Activated naive CD4-positive, alpha-beta T cell treated with anti-CD3 and anti-CD28 coated beads, Interleukin-2, amount 10 ng/mL, durations not matched to agents 7 days and 5 days (primary cell): ENCODE measurements around the gene EPB41L4A.

Source experiments
- CTCF ChIA-PET: fragments of 350-600 bp; sonication (Branson Sonifier 250); formaldehyde crosslinking; loops from one replicate; lab custom pipeline; 2021; ENCODE audit warnings: antibody characterized with exemption; lab: Charles Lee
- DNase-seq: peaks from one replicate; pipeline ENCODE4 v3.0.0-alpha.2; 2020
- H3K27ac Mint-ChIP-seq: one replicate; pipeline ENCODE4 v1.8.0; 2021; ENCODE audit warnings: mild to moderate bottlenecking, moderate library complexity, mixed read lengths
- H3K27me3 Mint-ChIP-seq: one replicate; pipeline ENCODE4 v1.8.0; 2021; ENCODE audit warnings: mild to moderate bottlenecking, mixed read lengths
- H3K36me3 Mint-ChIP-seq: one replicate; pipeline ENCODE4 v1.8.0; 2021; ENCODE audit warnings: mixed read lengths
- H3K4me1 Mint-ChIP-seq: one replicate; pipeline ENCODE4 v1.8.0; 2021; ENCODE audit warnings: mixed read lengths
- H3K4me3 Mint-ChIP-seq: one replicate; pipeline ENCODE4 v1.8.0; 2021; ENCODE audit warnings: mild to moderate bottlenecking, moderate library complexity, mixed read lengths
- H3K9me3 Mint-ChIP-seq: one replicate; pipeline ENCODE4 v1.8.0; 2021; ENCODE audit warnings: mixed read lengths

Gene EPB41L4A

DNA sequence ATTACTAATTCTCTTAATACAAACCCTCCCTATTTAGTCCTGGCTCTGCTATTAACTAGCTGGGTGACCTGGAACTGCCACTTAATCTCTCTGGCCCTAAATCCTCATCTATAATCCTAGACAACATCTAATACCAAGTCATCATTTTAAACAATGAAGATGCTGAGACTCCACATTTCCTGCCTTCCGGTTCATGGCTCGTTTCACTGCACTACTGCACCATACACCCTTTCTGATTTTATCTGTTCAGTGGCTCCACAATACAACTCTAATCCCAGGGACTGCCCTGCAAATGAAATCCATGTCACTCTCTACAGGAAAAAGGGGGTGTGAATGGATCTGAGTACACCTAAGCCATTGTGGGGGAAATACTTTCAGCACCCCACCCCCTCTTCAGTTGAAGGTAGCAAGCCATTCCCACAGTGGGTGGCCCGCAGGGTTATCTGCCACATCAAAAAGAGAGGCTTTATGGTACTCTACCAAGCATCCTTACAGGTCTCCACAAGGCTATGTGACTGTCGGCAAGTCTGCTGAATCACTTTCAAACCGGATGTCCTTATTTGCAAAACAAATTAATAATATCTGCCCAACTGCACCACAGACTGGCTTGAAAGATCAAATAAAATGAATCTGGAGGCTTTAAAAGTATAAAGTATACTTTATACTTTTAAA lies 89.5 kb downstream of the EPB41L4A start:
- H3K36me3 Mint-ChIP-seq, result no peaks in the 10 kb centered on the region
- H3K9me3 Mint-ChIP-seq, result no peaks in the 10 kb centered on the region
- H3K4me1 Mint-ChIP-seq, result peaks cover 4% of the 10 kb centered on the region
- CTCF ChIA-PET, result no interaction called here
- H3K27ac Mint-ChIP-seq, result no peak overlapping the region
- DNase-seq, result no peak
- no peak overlapping the region for H3K4me3 Mint-ChIP-seq
- H3K27me3 Mint-ChIP-seq, result peaks cover 14% of the 10 kb centered on the region

DNA sequence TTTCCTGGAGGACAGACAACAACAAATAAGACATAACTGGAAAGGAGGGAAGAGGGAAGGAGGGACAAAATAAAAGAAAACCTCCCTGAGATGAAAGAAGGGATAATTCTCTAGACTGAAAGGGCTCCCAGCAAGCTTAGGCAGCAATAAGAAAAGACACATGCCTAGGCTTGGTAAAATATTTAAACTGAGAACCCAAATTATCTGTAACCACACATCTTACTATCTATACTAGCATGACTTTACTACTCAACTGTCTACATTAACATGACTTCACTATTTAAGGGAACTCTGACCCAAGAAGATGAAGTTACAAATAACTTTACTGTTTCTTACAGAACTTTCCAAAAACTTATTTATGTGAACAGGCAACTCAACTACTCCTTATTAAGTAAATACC lies 95.9 kb downstream of the EPB41L4A start:
- H3K4me3 Mint-ChIP-seq, result no peak overlapping the region
- no peak overlapping the region for H3K27ac Mint-ChIP-seq
- no peaks in the 10 kb centered on the region for H3K27me3 Mint-ChIP-seq
- CTCF ChIA-PET, result no interaction called here
- DNase-seq, result no peak
- H3K9me3 Mint-ChIP-seq, result no peaks in the 10 kb centered on the region
- H3K4me1 Mint-ChIP-seq, result no peaks in the 10 kb centered on the region
- H3K36me3 Mint-ChIP-seq, result no peaks in the 10 kb centered on the region

DNA sequence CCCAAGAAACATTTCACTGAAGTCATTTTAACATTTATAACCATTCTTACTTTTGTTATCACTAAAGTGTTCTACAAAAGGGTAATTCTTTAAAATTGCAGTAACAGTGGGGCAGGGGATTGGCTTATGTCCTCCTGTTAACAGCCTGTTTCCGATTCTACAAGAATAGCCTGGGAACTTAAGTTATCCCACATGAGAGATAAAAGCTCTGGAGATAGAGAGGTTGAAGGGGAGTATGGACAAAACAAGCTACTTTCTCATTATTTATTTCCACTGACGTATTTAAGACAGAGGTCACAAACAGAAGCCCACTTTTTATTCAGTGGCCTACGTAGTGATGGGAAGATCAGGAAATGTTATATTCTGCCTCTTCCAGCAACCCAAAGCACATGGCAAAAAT lies 98.7 kb downstream of the EPB41L4A start:
- no peaks in the 10 kb centered on the region for H3K27me3 Mint-ChIP-seq
- H3K4me3 Mint-ChIP-seq, result no peak overlapping the region
- no peaks in the 10 kb centered on the region for H3K9me3 Mint-ChIP-seq
- CTCF ChIA-PET, result no interaction called here
- DNase-seq, result no peak
- no peaks in the 10 kb centered on the region for H3K36me3 Mint-ChIP-seq
- H3K4me1 Mint-ChIP-seq, result no peaks in the 10 kb centered on the region
- no peak overlapping the region for H3K27ac Mint-ChIP-seq

DNA sequence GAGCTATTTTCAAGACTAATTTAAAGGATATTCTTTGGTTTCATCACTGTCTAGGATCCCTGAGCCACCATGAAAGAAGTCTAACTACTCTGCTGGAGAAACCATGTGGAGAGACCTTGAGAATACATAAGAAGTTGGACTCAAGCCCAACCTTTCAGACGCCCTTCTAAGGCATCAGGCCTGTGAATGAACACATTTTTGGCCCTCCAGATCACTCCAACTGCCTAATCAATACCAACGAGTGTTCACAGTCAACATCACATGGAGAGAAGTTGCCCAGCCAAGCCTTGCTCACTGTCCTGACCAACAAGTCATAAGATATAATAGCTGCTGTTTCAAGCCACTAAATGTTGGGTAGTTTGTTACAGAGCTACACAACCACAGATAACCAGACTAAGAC lies 100.7 kb downstream of the EPB41L4A start:
- Mint-ChIP-seq H3K27me3 (no peaks in the 10 kb centered on the region), H3K36me3 (no peaks in the 10 kb centered on the region), H3K27ac (no peak overlapping the region), H3K4me1 (no peaks in the 10 kb centered on the region), H3K4me3 (no peak overlapping the region), H3K9me3 (no peaks in the 10 kb centered on the region)
- CTCF ChIA-PET, result no interaction called here
- no peak for DNase-seq

- Mint-ChIP-seq H3K9me3 (no peaks in the 10 kb centered on the region), H3K27me3 (no peaks in the 10 kb centered on the region), H3K4me3 (no peak overlapping the region), H3K4me1 (no peaks in the 10 kb centered on the region), H3K27ac (no peak overlapping the region), H3K36me3 (no peaks in the 10 kb centered on the region)
- CTCF ChIA-PET, result no interaction called here
- DNase-seq, result no peak
These were observed 101.2 kb downstream of the EPB41L4A start for GRCh38 chr5:112317866-112318265.

DNA sequence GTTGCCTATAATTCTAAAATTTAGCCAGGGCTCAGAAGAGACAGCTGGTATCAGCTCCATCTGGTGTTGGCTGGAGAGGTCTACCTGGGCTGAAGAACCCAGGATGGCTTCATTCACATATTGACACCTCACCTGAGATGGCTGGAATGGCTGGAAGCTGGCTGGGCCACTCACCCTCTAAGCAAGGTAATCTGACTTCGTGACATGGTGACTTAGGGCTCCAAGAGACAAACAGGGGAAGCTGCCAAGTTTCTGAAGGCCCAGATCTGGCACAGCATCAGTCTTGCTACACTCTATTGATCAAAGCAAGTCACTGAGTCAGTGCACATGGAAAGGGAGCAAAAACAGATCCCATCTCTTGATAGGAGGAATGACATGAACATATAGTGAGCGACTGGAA lies 102.3 kb downstream of the EPB41L4A start:
- no peak for DNase-seq
- H3K27ac Mint-ChIP-seq, result no peak overlapping the region
- H3K27me3 Mint-ChIP-seq, result no peaks in the 10 kb centered on the region
- no peaks in the 10 kb centered on the region for H3K4me1 Mint-ChIP-seq
- no peaks in the 10 kb centered on the region for H3K36me3 Mint-ChIP-seq
- H3K4me3 Mint-ChIP-seq, result no peak overlapping the region
- H3K9me3 Mint-ChIP-seq, result no peaks in the 10 kb centered on the region
- CTCF ChIA-PET, result no interaction called here

GRCh38 chr5:112316006-112316405 lies 103.1 kb downstream of the EPB41L4A start:
- no peaks in the 10 kb centered on the region for H3K4me1 Mint-ChIP-seq
- DNase-seq, result no peak
- no peak overlapping the region for H3K4me3 Mint-ChIP-seq
- peaks cover under 1% of the 10 kb centered on the region for H3K27me3 Mint-ChIP-seq
- H3K27ac Mint-ChIP-seq, result no peak overlapping the region
- H3K9me3 Mint-ChIP-seq, result no peaks in the 10 kb centered on the region
- no peaks in the 10 kb centered on the region for H3K36me3 Mint-ChIP-seq
- CTCF ChIA-PET, result interaction anchor here (0.7 kb wide), 1 partner anchor 10 kb away, joined by 3 read pairs; no protein-coding TSS in a partner anchor

DNA sequence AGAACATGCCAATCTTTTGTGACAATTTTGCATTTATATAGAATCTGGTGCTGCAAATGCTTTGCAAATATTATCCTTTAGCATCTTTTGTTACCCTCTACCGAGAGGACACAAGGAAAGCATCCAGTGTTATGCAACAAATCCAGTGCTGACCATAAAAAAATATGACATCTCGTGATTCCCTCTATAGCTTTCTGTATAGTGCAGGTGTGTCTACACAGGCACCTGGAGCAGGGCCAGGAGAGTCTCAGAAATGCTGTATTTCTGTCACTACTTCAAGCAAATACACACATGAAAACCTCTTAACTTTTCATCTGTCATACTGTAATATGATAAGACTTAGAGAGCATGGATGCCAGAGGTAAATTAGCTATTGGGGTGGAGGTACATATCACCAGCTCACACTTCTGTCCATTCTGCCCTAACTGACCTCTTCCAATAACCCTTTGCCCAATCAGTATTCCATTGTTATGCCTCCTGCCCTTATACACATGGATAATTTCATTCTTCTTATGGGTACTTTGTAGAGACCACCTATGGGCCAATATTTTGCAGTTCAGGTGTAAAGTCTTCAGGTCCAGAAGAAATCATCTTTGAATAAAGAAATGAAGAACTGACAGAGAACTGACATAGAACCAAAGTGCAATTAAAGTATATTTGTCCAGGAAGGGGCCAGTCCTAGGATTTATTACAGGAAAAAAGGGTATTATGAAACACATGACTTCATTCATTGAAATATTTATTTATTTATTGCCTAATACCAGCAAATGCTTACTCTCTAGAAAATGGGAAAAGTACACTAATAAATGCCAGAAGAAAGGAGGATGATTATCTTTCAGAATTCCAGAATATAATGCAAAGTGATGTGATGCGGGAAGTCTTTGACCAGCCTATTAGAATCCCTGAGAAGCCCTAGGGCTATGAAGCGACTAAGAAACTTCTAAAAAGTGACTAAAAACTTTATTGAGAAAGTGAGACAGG lies 106.5 kb downstream of the EPB41L4A start:
- no peak overlapping the region for H3K27ac Mint-ChIP-seq
- H3K4me3 Mint-ChIP-seq, result no peak overlapping the region
- H3K9me3 Mint-ChIP-seq, result no peaks in the 10 kb centered on the region
- no peaks in the 10 kb centered on the region for H3K36me3 Mint-ChIP-seq
- CTCF ChIA-PET, result no interaction called here
- DNase-seq, result no peak
- H3K27me3 Mint-ChIP-seq, result peaks cover 6% of the 10 kb centered on the region
- no peaks in the 10 kb centered on the region for H3K4me1 Mint-ChIP-seq

GRCh38 chr5:112310746-112311145 lies 108.3 kb downstream of the EPB41L4A start:
- Mint-ChIP-seq H3K4me3 (no peak overlapping the region), H3K4me1 (no peaks in the 10 kb centered on the region), H3K27ac (no peak overlapping the region), H3K27me3 (peaks cover 6% of the 10 kb centered on the region), H3K36me3 (no peaks in the 10 kb centered on the region), H3K9me3 (no peaks in the 10 kb centered on the region)
- CTCF ChIA-PET, result no interaction called here
- DNase-seq, result no peak

GRCh38 chr5:112308608-112309007 lies 110.5 kb downstream of the EPB41L4A start:
- H3K27ac Mint-ChIP-seq, result no peak overlapping the region
- H3K4me1 Mint-ChIP-seq, result no peaks in the 10 kb centered on the region
- no peaks in the 10 kb centered on the region for H3K9me3 Mint-ChIP-seq
- DNase-seq, result no peak
- CTCF ChIA-PET, result no interaction called here
- H3K4me3 Mint-ChIP-seq, result no peak overlapping the region
- H3K36me3 Mint-ChIP-seq, result no peaks in the 10 kb centered on the region
- peaks cover 8% of the 10 kb centered on the region for H3K27me3 Mint-ChIP-seq

DNA sequence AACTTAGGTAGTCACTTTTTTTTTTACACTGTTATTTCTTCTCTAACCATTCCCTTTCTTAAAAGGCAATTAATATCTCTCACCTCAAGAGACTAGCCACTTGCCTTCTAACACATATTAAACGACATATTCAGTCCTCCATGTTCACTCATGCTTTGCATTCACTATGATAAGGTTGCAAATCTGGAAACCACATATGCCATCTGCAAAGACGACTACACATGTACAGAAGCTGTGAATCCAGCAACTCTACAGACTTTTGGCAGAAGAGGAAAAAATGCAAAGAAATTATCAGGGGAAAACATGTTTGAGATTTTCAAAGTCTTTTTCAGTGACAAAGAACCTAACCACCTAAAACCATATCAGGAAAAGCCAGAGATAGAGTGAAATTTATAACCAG lies 112.1 kb downstream of the EPB41L4A start:
- H3K9me3 Mint-ChIP-seq, result no peaks in the 10 kb centered on the region
- no peak for DNase-seq
- H3K4me1 Mint-ChIP-seq, result no peaks in the 10 kb centered on the region
- no peaks in the 10 kb centered on the region for H3K36me3 Mint-ChIP-seq
- H3K27ac Mint-ChIP-seq, result no peak overlapping the region
- H3K4me3 Mint-ChIP-seq, result no peak overlapping the region
- CTCF ChIA-PET, result no interaction called here
- H3K27me3 Mint-ChIP-seq, result peaks cover 10% of the 10 kb centered on the region

DNA sequence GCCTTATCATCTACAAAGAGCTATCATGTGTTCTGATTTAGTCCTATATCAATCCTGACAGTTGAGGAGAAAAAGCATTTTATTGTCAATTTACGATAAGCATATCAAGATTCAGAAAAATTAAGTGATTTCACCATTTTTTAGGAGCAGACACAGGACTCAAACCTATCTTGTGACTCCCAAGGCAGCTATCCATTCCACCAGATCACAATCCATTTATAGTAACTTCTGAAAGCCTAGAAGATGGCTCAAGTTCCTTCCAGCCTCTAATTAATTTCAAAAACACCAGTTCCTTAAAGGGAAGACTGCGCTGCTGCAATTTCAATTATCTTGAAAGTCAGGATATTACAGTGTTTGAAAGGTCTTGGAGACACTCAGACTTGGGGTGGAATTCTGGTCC lies 114.3 kb downstream of the EPB41L4A start:
- Mint-ChIP-seq H3K36me3 (no peaks in the 10 kb centered on the region), H3K4me1 (no peaks in the 10 kb centered on the region), H3K27ac (no peak overlapping the region), H3K9me3 (no peaks in the 10 kb centered on the region), H3K27me3 (peaks cover 4% of the 10 kb centered on the region), H3K4me3 (no peak overlapping the region)
- no peak for DNase-seq
- CTCF ChIA-PET, result no interaction called here

GRCh38 chr5:112303685-112304084 lies 115.4 kb downstream of the EPB41L4A start:
- peaks cover 4% of the 10 kb centered on the region for H3K27me3 Mint-ChIP-seq
- H3K4me1 Mint-ChIP-seq, result no peaks in the 10 kb centered on the region
- H3K36me3 Mint-ChIP-seq, result no peaks in the 10 kb centered on the region
- CTCF ChIA-PET, result no interaction called here
- no peak for DNase-seq
- H3K27ac Mint-ChIP-seq, result no peak overlapping the region
- no peak overlapping the region for H3K4me3 Mint-ChIP-seq
- H3K9me3 Mint-ChIP-seq, result no peaks in the 10 kb centered on the region

DNA sequence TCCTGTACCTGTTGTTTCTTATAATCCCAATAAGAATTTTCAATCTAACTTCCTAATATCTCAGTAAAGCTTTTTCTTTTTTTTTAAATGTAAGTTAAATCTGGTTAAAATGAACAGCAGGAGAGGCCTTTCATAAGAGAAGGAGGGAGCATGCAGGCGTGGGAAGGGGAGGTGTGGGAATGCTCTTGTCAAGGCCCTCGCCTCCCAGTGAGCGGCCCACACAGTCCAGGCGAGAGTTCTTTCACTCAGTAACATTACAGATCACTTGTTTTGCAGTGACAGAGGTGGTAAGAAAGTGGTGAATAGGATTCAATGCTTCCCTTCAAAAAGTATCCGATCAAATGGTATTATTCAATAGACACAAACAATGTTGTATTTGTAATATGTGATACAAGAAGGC lies 125.0 kb downstream of the EPB41L4A start:
- Mint-ChIP-seq H3K27me3 (no peaks in the 10 kb centered on the region), H3K36me3 (no peaks in the 10 kb centered on the region), H3K4me3 (no peak overlapping the region), H3K4me1 (no peaks in the 10 kb centered on the region), H3K27ac (no peak overlapping the region), H3K9me3 (peaks cover 7% of the 10 kb centered on the region)
- no peak for DNase-seq
- CTCF ChIA-PET, result no interaction called here

GRCh38 chr5:112293587-112293986 lies 125.5 kb downstream of the EPB41L4A start:
- Mint-ChIP-seq H3K4me1 (no peaks in the 10 kb centered on the region), H3K4me3 (no peak overlapping the region), H3K36me3 (no peaks in the 10 kb centered on the region), H3K9me3 (peaks cover 7% of the 10 kb centered on the region), H3K27me3 (no peaks in the 10 kb centered on the region), H3K27ac (no peak overlapping the region)
- CTCF ChIA-PET, result no interaction called here
- no peak for DNase-seq
